DOHH2 (cell line): ENCODE results near the gene IRS2.

Experiments
- CTCF ChIP-seq: fragments of 200-600 bp; sonication (generic); IDR thresholded peaks from one replicate; pipeline ENCODE4 v1.5.1; 2014; ENCODE audit warnings: antibody characterized with exemption, mild to moderate bottlenecking, low read depth, low read length; ENCODE audit not compliant: poor library complexity, severe bottlenecking
- EZH2phosphoT487 ChIP-seq: fragments of 200-600 bp; sonication (generic); IDR thresholded peaks from 2 replicates; pipeline ENCODE4 v1.6.1; 2017; ENCODE audit warnings: borderline replicate concordance, mild to moderate bottlenecking, antibody characterized with exemption, low read length, moderate library complexity, mixed read lengths

GRCh38 chr13:109789262-109789661, 2.9 kb upstream of the IRS2 start:
- TF ChIP-seq CTCF, result no peak
- no peak for TF ChIP-seq EZH2phosphoT487
